Fibroblast of lung (primary cell): ENCODE data around the gene SBNO1. TPM values are rescaled to one million over a fixed set of nuclear protein-coding genes. Genes with fewer than 3 reads are reported as not detected.
A peak's percentile ranks its signal among the peaks of the same experiment; 100 is the strongest.

Source experiments
- DNase-seq, 2 donors: peaks; one replicate each; pipeline versions ENCODE4 v3.0.0 to v3.0.0-alpha.2; 2010; ENCODE audit warnings: low read depth in 2 of 2
- H2AFZ ChIP-seq: 2 replicates; pipeline ENCODE4 v1.5.1; 2012; ENCODE audit warnings: low read length, control low read depth, inconsistent platforms
- H3K27ac ChIP-seq: 2 replicates; pipeline ENCODE4 v1.5.1; 2011; ENCODE audit warnings: low read length, control low read depth; ENCODE audit not compliant: insufficient read depth
- H3K27me3 ChIP-seq: 2 replicates; pipeline ENCODE4 v1.5.1; 2011; ENCODE audit warnings: mild to moderate bottlenecking, low read length; ENCODE audit not compliant: control insufficient read depth, insufficient read depth
- H3K36me3 ChIP-seq: 2 replicates; pipeline ENCODE4 v1.5.1; 2011; ENCODE audit warnings: low read length; ENCODE audit not compliant: control insufficient read depth, insufficient read depth
- H3K4me1 ChIP-seq: 2 replicates; pipeline ENCODE4 v1.5.1; 2011; ENCODE audit warnings: low read length; ENCODE audit not compliant: control insufficient read depth, insufficient read depth; ENCODE audit errors: extremely low read depth
- H3K4me2 ChIP-seq: 2 replicates; pipeline ENCODE4 v1.5.1; 2011; ENCODE audit warnings: low read length, control low read depth; ENCODE audit not compliant: insufficient read depth; ENCODE audit errors: extremely low read depth
- H3K4me3 ChIP-seq, 4 experiments: fragments of 200-600 bp in 1 of 4; sonication (generic) in 1 of 4; replicated peaks in 1 of 4; 2 replicates each; pipeline ENCODE4 v1.5.1; 2011 to 2016; ENCODE audit warnings: low read length in 4 of 4, low read depth in 3 of 4, mild to moderate bottlenecking in 3 of 4, control low read depth in 2 of 4, inconsistent platforms in 1 of 4, mixed read lengths in 1 of 4; ENCODE audit not compliant: insufficient read depth in 1 of 4; ENCODE audit errors: control extremely low read depth in 1 of 4
- H3K79me2 ChIP-seq: 2 replicates; pipeline ENCODE4 v1.5.1; 2012; ENCODE audit warnings: mild to moderate bottlenecking, low read length, inconsistent platforms; ENCODE audit not compliant: control insufficient read depth, insufficient read depth
- H3K9ac ChIP-seq: 2 replicates; pipeline ENCODE4 v1.5.1; 2011; ENCODE audit warnings: mild to moderate bottlenecking, low read length, control low read depth; ENCODE audit not compliant: insufficient read depth
- H3K9me3 ChIP-seq: 2 replicates; pipeline ENCODE4 v1.5.1; 2012; ENCODE audit warnings: low read depth, low read length; ENCODE audit not compliant: control insufficient read depth, insufficient read depth
- H4K20me1 ChIP-seq: 2 replicates; pipeline ENCODE4 v1.5.1; 2011; ENCODE audit warnings: low read length; ENCODE audit not compliant: control insufficient read depth, insufficient read depth; ENCODE audit errors: extremely low read depth
- EZH2 ChIP-seq: IDR thresholded peaks from 2 replicates; pipeline ENCODE4 v1.5.1; 2012; ENCODE audit warnings: low read length, control low read depth, mild to moderate bottlenecking; ENCODE audit errors: missing control alignments
- polyA plus RNA-seq, 2 donors: library from polyadenylated mRNA; depleted of rRNA in 1 of 2; stranded (reverse) in 1 of 2; unstranded in 1 of 2; fragments of >200 nt; gene quantifications; 2 replicates each; pipeline ENCODE4 v1.2.1, GENCODE V29; 2011 to 2012; ENCODE audit warnings: missing spikeins in 1 of 2
- total RNA-seq: library from RNA; depleted of rRNA; stranded (reverse); fragments of >200 nt; gene quantifications from 2 replicates; pipeline ENCODE4 v1.2.1, GENCODE V29; 2014
- TF ChIP-seq, protein P1 (sequence below), 2 donors: IDR thresholded peaks in 1 of 2; conservative IDR thresholded peaks in 1 of 2; 1 replicate in 1 of 2; 2 replicates in 1 of 2; pipeline ENCODE4 v1.5.1; 2011 to 2012; ENCODE audit warnings: low read length in 2 of 2, control low read depth in 1 of 2, inconsistent platforms in 1 of 2, low read depth in 1 of 2, mild to moderate bottlenecking in 1 of 2

Gene SBNO1
- total and polyA plus RNA-seq, 2 donors (not counting 1 experiment from before 2014, with no cell fraction given) = 15.6 to 20.8 TPM

DNA sequence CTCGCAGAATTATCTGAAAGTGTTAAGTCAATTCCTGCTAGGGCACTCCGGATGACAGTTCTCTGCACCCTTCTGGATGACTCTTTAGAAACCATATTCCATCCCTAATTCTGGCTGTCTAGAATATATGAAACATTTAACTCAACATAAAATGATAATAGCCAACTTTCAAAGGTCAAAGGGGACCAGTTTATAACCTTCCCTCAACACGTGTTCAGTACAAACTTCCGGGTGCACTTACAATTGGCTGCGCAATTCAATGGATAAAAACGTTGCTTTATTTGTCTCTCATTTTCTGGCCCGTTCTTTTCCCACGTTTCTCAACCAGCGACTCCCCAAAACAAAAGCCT, 1.3 kb downstream of the SBNO1 start:
- H3K9ac ChIP-seq = peak overlapping the region; percentile 90
- H3K9me3 ChIP-seq = no peaks in the 10 kb centered on the region
- no peak overlapping the region for H2AFZ ChIP-seq
- peak overlapping the region; percentile 87 for H3K4me2 ChIP-seq
- TF ChIP-seq, protein P1, sequence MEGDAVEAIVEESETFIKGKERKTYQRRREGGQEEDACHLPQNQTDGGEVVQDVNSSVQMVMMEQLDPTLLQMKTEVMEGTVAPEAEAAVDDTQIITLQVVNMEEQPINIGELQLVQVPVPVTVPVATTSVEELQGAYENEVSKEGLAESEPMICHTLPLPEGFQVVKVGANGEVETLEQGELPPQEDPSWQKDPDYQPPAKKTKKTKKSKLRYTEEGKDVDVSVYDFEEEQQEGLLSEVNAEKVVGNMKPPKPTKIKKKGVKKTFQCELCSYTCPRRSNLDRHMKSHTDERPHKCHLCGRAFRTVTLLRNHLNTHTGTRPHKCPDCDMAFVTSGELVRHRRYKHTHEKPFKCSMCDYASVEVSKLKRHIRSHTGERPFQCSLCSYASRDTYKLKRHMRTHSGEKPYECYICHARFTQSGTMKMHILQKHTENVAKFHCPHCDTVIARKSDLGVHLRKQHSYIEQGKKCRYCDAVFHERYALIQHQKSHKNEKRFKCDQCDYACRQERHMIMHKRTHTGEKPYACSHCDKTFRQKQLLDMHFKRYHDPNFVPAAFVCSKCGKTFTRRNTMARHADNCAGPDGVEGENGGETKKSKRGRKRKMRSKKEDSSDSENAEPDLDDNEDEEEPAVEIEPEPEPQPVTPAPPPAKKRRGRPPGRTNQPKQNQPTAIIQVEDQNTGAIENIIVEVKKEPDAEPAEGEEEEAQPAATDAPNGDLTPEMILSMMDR (conservative IDR thresholded peaks at IDR 0.05 in 1 of 2, IDR thresholded peaks at IDR 0.05 in 1 of 2; ENCODE audit: low read depth in 1 of 2, low read length in 2 of 2) = no peak
- H3K36me3 ChIP-seq = no peaks in the 10 kb centered on the region
- H4K20me1 ChIP-seq = no peaks in the 10 kb centered on the region
- peak overlapping the region; percentile 99 for H3K27ac ChIP-seq
- H3K27me3 ChIP-seq = no peaks in the 10 kb centered on the region
- peaks cover 2% of the 10 kb centered on the region for H3K4me1 ChIP-seq
- peak overlapping the region; percentile 74 to 95 (median 92) for H3K4me3 ChIP-seq
- no peak for DNase-seq
- peaks cover 57% of the 10 kb centered on the region for H3K79me2 ChIP-seq

- H3K9me3 ChIP-seq = no peaks in the 10 kb centered on the region
- no peaks in the 10 kb centered on the region for H4K20me1 ChIP-seq
- no peak overlapping the region for H3K27ac ChIP-seq
- no peak for TF ChIP-seq EZH2
- TF ChIP-seq, protein P1 (conservative IDR thresholded peaks at IDR 0.05 in 1 of 2, IDR thresholded peaks at IDR 0.05 in 1 of 2; ENCODE audit: low read depth in 1 of 2, low read length in 2 of 2) = no peak
- DNase-seq = no peak
- H3K4me1 ChIP-seq = no peaks in the 10 kb centered on the region
- no peak overlapping the region for H3K4me3 ChIP-seq
- H3K79me2 ChIP-seq = peaks cover 89% of the 10 kb centered on the region
- no peak overlapping the region for H3K9ac ChIP-seq
- no peaks in the 10 kb centered on the region for H3K27me3 ChIP-seq
- H3K36me3 ChIP-seq = no peaks in the 10 kb centered on the region
- no peak overlapping the region for H3K4me2 ChIP-seq
- H2AFZ ChIP-seq = no peak overlapping the region
Observed at GRCh38 chr12:123358035-123358434, 6.6 kb downstream of the SBNO1 start.

- no peaks in the 10 kb centered on the region for H3K27me3 ChIP-seq
- H3K4me3 ChIP-seq = no peak overlapping the region
- no peak overlapping the region for H3K27ac ChIP-seq
- peaks cover 90% of the 10 kb centered on the region for H3K79me2 ChIP-seq
- no peak for DNase-seq
- H2AFZ ChIP-seq = no peak overlapping the region
- TF ChIP-seq EZH2 = no peak
- no peaks in the 10 kb centered on the region for H3K4me1 ChIP-seq
- no peaks in the 10 kb centered on the region for H4K20me1 ChIP-seq
- H3K9me3 ChIP-seq = no peaks in the 10 kb centered on the region
- no peaks in the 10 kb centered on the region for H3K36me3 ChIP-seq
- H3K4me2 ChIP-seq = no peak overlapping the region
- no peak overlapping the region for H3K9ac ChIP-seq
Observed at GRCh38 chr12:123356159-123356670, 8.4 kb downstream of the SBNO1 start.
